Chondrocyte (in vitro differentiated cells): ENCODE results near the gene ANKRD11. TPM values are rescaled to one million over a fixed set of nuclear protein-coding genes. Genes with fewer than 3 reads are reported as not detected.
A peak's percentile ranks its signal among the peaks of the same experiment; 100 is the strongest.

ENCODE experiments used
- DNase-seq: peaks from one replicate; pipeline ENCODE4 v3.0.0; 2021; ENCODE audit warnings: mixed read lengths, low spot score
- H3K27ac Mint-ChIP-seq: one replicate; pipeline ENCODE4 v1.8.0; 2021; ENCODE audit warnings: mild to moderate bottlenecking, moderate library complexity, mixed read lengths; ENCODE audit not compliant: unreplicated experiment
- H3K27me3 Mint-ChIP-seq: 2 replicates; pipeline ENCODE4 v1.8.0; 2021; ENCODE audit warnings: low read depth, mixed read lengths
- H3K36me3 Mint-ChIP-seq: 2 replicates; pipeline ENCODE4 v1.8.0; 2021; ENCODE audit warnings: low read depth, mixed read lengths
- H3K4me1 Mint-ChIP-seq: 2 replicates; pipeline ENCODE4 v1.8.0; 2021; ENCODE audit warnings: low read depth, mild to moderate bottlenecking, mixed read lengths
- H3K4me3 Mint-ChIP-seq: one replicate; pipeline ENCODE4 v1.8.0; 2021; ENCODE audit warnings: mild to moderate bottlenecking, moderate library complexity, mixed read lengths; ENCODE audit not compliant: unreplicated experiment
- H3K9me3 Mint-ChIP-seq: 2 replicates; pipeline ENCODE4 v1.8.0; 2021; ENCODE audit warnings: low read depth, mixed read lengths
- total RNA-seq: library from RNA; stranded (reverse); gene quantifications from 3 replicates; pipeline ENCODE4 v1.2.1, GENCODE V29; 2021
- TF ChIP-seq, protein P1 (sequence below): fragments of 200-600 bp; sonication (generic); IDR thresholded peaks from 2 replicates; pipeline ENCODE4 v1.5.0; 2021; ENCODE audit warnings: antibody characterized with exemption, mild to moderate bottlenecking, moderate library complexity

Gene ANKRD11
- total RNA-seq, 1 donor from 2014 or later = 180 TPM

DNA sequence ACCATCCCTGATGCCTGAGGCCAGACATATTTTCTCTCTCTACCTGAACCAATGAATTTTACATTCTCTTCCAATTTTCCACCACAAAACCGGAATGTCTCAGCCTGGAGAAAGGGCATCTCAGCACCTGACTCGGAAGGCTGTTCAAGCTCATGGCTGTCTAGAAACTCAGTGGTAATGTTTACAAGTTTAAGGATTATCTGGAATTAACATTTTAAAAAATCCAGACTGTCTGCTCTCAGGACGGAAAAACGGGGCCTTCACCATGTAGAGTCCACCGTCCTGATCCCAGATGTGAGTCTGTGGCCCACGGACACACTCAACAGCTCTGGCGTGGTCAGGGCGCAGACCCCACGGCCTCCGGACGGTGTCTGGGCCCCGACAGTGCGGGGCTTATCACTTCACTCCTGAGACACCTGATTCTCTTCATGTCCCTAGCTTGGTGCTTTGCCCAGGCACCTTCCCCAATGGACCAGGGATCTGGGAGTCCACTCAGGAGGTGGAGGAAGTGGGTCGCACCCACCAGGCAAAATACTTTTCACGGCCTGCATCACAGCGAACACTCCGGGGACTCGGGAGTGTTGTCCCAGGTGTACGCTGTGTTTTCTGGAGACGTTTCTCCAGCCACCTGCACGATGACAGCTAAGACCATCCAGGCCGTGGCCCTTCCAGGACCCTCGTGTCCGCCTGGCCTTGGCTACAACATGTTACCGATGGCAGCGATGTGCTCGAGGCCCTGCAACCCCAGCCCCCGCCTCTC, 171.3 kb downstream of the ANKRD11 start:
- Mint-ChIP-seq H3K9me3 (no peaks in the 10 kb centered on the region), H3K27me3 (no peaks in the 10 kb centered on the region)

DNA sequence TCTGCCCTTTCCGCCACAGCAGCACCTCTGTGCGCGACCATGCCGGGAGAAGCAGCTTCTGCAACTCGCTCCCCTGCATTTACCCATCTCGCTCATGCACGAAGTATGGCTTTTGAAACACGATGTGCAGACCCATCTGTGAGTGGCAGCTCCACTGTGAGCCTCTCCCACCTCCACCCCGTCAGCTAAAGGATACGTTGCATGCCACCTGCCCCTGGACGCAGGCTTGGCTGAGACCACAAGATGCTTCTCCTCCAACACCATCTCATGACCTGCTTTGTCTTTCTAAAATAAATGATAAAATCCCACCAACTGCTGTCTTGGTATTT, 172.0 kb downstream of the ANKRD11 start:
- H3K27ac Mint-ChIP-seq = peak overlapping the region; percentile 97
- peaks cover 4% of the 10 kb centered on the region for H3K36me3 Mint-ChIP-seq
- H3K27me3 Mint-ChIP-seq = no peaks in the 10 kb centered on the region
- peak overlapping the region; percentile 29 for H3K4me3 Mint-ChIP-seq
- no peaks in the 10 kb centered on the region for H3K9me3 Mint-ChIP-seq
- peaks cover 96% of the 10 kb centered on the region for H3K4me1 Mint-ChIP-seq
- no peak for DNase-seq
- TF ChIP-seq, protein P1, sequence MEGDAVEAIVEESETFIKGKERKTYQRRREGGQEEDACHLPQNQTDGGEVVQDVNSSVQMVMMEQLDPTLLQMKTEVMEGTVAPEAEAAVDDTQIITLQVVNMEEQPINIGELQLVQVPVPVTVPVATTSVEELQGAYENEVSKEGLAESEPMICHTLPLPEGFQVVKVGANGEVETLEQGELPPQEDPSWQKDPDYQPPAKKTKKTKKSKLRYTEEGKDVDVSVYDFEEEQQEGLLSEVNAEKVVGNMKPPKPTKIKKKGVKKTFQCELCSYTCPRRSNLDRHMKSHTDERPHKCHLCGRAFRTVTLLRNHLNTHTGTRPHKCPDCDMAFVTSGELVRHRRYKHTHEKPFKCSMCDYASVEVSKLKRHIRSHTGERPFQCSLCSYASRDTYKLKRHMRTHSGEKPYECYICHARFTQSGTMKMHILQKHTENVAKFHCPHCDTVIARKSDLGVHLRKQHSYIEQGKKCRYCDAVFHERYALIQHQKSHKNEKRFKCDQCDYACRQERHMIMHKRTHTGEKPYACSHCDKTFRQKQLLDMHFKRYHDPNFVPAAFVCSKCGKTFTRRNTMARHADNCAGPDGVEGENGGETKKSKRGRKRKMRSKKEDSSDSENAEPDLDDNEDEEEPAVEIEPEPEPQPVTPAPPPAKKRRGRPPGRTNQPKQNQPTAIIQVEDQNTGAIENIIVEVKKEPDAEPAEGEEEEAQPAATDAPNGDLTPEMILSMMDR = no peak

More for the DNA sequence above, 171.3 kb downstream of the ANKRD11 start:
- TF ChIP-seq, protein P1 = no peak
- DNase-seq = no peak
- H3K4me1 Mint-ChIP-seq = peaks cover 96% of the 10 kb centered on the region
- no peak overlapping the region for H3K4me3 Mint-ChIP-seq
- peaks cover 4% of the 10 kb centered on the region for H3K36me3 Mint-ChIP-seq
- H3K27ac Mint-ChIP-seq = peak overlapping the region; percentile 97

DNA sequence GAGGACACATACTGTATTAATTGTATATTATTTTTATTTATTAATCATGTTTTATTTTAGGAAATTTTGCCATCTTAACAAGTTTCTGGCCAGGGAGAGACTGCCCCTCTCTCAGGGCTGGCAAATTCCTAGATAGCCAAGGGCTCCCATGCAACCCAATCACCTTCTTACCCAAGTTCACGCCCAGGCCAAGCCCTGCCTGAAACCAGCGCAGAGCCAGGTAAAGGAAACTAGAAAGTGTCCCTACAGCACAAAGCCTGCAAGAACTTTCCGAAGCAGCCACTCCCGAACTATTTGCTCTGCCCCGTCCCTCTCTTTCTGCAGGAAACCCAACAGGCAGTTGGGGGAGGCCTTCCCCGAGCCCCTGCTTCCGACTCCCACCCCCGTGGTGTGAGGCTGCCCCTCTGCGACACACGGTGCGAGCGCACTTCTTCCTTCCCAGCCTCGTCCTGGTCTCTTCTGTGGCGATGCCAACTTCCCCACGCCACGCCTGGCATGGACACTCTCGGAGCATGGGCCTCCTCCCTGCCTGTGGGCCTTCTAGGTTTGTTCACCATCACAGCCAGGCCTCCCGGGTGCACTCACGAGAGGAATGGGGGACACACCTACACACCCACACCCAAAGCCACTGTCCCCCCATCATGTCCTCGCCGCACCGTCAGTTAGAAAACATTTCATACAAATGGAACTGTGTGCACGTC, 172.5 kb downstream of the ANKRD11 start:
- Mint-ChIP-seq H3K4me3 (peak overlapping the region; percentile 29), H3K27me3 (no peaks in the 10 kb centered on the region), H3K36me3 (peaks cover 8% of the 10 kb centered on the region), H3K27ac (peak overlapping the region; percentile 97), H3K9me3 (no peaks in the 10 kb centered on the region), H3K4me1 (peaks cover 95% of the 10 kb centered on the region)
- DNase-seq = peak; percentile 73
- TF ChIP-seq, protein P1 = no peak

DNA sequence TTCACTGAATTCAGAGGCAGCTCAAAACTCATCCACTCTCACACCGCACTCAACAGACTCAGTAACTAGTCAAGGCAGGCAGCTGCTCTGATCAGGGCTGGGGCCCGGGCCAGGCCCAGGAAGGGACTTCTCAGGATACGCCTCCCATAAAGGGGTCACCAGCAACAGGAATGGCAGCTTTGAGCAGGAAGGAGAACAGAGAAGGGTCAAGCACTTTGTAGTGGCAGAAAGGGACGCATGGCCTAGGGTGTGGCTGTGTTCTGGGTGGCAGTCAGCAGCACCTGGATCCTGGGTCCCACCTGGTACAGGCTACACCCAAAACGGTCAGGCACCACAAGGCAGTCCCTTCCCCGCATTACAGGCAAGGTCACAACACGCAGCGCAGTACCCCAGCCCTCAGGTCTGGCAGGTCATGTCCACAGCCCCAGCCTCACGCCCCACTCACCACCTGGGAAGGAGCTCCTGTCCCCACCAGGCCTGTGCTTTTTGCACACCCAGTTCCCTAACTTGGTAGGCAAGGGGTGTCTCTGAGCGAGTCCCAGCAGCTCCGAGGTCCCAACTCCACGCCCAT, 173.2 kb downstream of the ANKRD11 start:
- Mint-ChIP-seq H3K4me1 (peaks cover 88% of the 10 kb centered on the region), H3K9me3 (no peaks in the 10 kb centered on the region), H3K4me3 (no peak overlapping the region), H3K27me3 (no peaks in the 10 kb centered on the region), H3K36me3 (peaks cover 7% of the 10 kb centered on the region), H3K27ac (peak overlapping the region; percentile 96)
- DNase-seq = peak; percentile 87
- TF ChIP-seq, protein P1 = peak; percentile 2

DNA sequence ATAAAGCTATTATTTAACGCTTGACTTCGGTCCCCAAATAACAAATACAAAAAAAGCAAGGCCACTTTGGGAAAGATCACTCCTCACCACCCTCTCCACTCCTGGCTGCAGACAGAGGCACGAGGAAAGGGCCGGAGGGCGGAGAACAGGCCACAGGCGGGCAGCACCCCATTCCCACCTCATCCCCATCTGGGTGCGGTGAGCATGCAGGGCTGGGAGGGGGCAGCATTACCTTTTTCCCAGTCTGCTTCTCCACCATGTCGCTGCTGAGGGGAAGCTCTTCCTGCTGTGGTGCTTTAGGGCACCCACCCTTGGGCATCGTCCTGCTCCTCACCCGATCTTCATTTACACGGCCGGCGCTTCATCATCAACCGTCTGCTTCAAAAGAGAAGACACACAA, 173.7 kb downstream of the ANKRD11 start:
- Mint-ChIP-seq H3K4me1 (peaks cover 84% of the 10 kb centered on the region), H3K36me3 (peaks cover 7% of the 10 kb centered on the region), H3K27me3 (no peaks in the 10 kb centered on the region), H3K4me3 (no peak overlapping the region), H3K9me3 (no peaks in the 10 kb centered on the region), H3K27ac (peak overlapping the region; percentile 96)
- TF ChIP-seq, protein P1 = peak; percentile 19
- peak; percentile 78 for DNase-seq
